HG02852 (cell line): ENCODE data around the gene ZFAND6.
A peak's percentile ranks its signal among the peaks of the same experiment; 100 is the strongest.

Experiments
- ATAC-seq: cut with Tn5 transposase; IDR thresholded peaks from one replicate; pipeline ENCODE4 v1.9.1; 2021; ENCODE audit warnings: mild to moderate bottlenecking, moderate library complexity; ENCODE audit not compliant: unreplicated experiment

Gene ZFAND6

DNA sequence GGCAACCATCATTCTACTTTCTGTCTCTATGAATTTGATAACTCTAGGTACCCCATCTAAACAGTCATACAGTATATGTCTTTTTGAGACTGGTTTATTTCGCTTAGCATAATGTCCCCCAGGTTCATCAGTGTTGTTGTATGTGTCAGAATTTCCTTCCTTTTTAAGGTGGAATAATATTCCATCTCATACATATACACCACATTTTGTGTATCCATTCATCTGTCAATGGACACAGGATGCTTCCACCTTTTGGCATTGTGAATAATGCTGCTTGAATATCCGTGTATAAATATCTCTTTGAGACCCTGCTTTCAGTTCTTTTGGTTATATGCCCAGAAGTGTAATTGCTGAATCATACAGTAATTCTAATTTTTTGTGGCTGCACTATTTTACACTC, 10.4 kb upstream of the ZFAND6 start:
- ATAC-seq: no peak

DNA sequence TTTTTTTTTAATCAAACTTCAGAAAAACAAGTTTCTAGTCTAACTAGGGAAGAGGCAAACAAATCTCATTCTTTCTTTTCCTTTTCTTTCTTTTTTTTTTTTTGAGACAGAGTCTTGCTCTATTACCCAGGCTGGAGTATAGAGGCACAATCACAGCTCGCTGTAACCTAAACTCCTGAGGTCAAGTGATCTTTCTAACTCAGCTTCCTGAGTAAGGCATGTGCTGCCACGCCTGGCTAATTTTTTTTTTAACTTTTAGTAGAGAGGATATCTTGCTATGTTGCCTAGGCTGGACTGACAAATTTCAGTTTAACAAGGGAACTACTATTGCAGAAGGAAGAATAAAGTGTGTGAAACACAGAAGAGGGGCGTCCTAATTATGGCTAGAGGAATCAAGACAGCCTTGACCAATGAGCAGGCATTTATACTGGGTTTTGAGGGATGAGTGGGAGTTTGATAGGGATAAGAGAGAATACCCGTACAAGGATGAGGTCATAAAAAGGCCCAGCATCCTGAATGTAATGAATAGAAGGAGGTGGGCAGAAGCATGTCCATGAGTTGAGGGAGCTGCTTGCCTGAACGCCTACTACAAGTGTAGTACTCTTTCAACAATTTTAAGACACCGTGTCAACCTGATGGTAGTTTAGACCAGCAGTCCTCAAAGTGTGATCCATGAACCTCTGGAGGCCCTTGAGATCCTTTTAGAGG, 6.7 kb upstream of the ZFAND6 start:
- no peak for ATAC-seq

DNA sequence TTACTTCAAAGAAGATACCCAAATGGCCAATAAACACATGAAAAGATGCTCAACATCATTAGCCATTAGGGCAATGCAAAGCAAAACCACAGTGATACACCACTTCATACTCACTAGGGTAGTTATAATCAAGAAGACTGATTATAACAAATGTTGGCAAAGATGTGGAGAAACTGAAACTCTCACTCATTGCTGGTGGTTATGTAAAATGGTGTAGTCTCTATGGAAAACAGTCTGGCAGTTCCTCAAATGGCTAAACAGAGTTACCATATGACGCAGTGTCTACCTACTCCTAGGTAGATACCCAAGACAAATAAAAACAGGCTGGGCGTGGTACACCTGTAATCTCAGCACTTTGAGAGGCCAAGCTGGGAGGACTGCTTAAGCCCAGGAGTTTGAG, 3.5 kb upstream of the ZFAND6 start:
- ATAC-seq: no peak

DNA sequence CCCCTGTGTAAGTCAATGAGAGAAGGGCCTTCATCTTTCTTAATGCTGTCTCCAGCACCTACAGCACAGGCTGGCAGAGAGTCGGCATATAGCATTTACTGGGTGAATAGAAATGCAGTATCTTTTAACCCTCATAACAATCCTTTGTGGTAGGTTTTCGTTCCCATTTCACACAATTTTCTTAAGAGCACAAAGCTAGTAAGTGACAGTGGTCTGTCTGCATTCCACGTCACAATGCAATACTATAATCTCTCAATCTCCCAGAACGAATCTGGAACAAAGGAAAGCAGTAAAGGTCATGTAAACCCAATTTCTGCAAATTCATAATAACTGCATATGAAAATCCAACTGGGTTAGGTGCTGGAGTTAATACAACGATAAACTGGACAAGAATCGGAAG, 1.4 kb upstream of the ZFAND6 start:
- no peak for ATAC-seq

DNA sequence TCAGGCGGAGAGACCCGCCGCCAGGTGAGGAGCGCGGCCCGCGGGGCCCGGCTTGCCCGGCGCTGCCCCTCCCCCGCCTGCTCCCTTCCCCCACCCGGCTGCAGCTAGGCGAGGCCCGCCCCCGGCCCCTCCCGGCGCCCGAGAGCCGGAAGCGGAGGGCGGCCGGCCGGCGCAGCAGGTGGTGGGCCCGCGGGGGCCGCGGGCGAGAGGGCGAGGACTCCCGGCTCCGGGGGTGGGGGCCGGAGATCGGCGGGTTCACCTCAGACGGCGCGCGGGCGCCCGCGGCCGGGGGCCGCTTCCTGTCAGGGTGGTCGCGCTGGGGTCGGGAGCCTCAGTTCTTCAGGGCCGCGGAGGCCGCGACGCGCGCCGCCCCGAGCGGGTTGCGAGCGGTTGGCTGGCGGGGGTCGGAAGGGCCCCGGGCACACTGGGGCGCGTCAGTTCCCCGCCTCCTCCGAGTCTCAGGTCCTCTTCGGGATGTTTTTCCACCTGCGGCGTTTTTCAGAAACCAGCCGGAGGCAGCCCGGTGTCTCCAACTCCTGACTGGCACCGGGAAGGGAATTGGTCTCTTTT, 395 bp downstream of the ZFAND6 start:
- ATAC-seq: peak; percentile 48

DNA sequence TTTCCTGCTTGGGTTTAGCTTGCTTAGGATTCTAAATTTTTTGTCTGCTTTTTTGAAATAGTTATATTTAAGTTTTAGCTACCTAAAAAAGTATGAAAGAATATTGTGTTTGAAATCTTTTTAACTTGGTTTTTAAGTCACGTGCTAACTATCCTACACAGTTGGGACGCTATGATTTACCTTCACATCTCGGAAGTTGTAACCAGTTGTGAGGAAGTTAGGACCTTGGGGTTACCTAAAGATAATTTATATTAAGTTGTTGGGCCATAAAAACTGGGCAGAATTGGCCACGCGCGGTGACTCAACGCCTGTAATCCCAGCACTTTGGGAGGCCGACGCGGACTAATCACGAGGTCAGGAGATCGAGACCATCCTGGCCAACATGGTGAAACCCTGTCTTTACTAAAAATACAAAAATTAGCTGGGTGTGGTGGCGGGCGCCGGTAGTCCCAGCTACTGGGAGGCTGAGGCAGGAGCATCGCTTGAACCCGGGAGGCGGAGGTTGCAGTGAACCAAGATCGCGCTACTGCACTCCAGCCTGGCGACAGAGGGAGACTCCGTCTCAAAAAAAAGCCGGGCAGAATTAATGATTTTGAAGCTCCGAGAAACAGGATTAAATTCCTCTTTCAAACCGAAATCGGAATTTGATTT, 1.0 kb downstream of the ZFAND6 start:
- ATAC-seq: no peak

DNA sequence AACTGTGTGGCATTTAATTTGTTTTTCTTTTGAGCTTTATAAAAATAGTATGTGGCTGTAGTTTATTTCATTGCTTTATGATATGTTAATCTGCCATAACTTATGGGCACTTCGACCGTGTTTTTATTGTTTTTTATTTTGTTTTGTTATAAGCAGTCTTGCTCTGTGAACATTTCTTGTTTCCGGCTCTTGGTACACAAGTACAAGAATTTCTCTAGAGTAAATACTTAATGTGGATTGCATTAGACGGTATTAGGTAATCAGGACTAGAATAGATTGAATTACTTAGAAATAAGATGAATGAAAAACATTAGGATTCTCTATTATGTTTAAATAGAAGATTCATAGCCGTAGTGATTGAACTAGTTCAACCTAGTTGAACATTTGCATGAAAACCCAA, 2.1 kb downstream of the ZFAND6 start:
- no peak for ATAC-seq

DNA sequence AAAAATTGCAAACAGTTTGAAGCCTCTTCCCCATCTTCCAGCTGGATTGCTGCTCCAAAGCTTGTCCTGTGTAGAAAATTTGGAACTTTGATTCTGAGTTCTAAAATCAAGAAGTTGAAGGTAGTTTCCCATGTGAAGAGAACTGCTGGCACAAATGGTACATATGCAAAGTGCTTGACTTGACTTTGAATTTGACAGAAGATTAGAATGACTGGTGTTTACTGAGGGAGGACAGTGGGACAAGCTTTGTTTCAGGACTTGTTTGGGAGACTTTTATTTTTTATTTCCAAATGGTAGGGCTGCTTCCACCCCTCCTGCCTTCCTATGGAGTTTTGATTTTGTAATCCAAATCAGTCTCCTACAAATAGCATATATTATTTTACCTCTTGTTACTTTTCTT, 7.4 kb downstream of the ZFAND6 start:
- ATAC-seq: no peak

DNA sequence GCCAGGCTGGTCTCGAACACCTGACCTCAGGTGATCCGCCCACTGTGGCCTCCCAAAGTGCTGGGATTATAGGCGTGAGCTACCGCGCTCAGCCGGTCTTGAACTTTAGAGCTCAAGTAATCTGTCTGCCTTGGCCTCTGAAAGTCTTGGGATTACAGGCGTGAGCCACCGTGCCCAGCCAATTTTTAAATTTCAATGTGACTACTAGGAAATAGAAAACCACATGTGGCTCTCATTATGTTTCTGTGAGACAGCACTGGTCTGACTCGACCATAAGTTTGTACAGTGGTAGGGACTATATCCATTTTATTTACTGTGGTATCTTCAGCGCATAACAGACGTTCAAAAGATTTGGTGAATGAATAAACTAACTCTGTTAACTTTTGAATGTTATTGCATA, 9.1 kb downstream of the ZFAND6 start:
- ATAC-seq: no peak

DNA sequence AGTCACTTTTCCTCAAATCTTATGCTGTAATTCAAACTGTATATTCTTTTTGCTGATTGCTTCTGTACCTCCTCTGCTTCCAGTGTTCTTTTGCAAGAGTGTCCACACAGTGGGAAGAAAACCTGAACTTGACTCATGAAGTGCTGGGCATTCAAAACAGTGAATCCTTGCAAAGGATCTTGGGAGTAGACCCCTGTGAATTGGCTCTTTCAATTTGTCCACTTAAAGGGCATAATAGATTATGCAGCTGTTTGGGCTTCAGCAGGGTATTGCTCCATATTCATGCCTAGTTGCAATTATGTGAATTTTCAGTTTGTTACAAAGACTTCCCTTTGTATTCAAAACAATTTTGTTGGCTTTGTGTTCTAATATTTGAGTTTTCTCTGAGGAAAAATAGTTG, 11.4 kb downstream of the ZFAND6 start:
- no peak for ATAC-seq

DNA sequence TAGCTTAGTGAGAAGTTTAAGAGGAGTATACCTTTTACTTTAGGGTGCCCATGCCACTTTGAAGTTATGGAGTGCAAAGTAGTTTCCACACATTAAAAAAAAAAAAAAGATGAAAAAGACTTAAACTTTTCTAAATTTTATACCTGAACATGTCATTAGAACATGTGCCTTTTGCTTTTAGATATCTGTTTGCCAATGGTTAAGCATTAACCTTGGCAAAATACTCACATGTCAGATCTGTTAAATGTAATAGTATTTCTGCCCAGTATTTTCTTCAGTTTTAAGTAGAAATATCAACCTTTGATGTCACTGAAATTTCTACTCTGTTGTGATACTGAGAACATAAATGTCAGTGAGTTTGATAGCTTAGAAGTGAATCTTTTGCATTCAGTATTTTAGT, 12.2 kb downstream of the ZFAND6 start:
- ATAC-seq: no peak

DNA sequence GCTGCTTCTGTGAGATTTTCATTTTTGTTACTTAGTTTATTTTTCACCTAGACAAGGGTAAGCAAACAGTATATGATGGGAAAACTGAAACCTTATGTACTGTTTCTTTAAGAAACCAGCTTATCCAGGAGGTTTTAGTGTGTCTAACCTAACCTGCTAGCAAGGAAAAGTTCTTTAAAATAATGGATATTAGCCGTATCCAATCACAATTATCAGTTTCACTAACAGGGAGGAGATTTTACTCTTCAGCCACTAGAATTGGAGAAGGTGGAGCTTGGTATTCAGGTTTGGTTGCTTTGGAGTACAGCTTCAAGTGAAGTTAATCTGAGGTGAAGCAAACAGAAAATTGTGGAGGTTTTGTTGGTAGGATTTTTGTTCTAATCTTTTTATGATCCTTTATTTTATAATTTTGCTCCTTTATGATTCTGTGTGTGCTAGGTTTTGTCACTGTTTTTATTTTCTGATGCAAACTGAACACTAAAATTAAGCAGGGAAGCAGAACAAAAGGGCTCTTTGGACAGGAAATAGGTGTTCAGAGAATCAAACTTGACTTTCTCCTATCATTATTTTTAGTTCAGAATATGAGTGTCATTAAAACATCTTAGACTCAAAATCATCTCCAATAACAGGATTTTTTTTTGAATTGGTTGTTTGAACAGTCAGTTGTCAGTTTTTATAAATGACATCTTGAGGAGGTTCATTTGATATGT, 13.0 kb downstream of the ZFAND6 start:
- ATAC-seq: peak; percentile 81

DNA sequence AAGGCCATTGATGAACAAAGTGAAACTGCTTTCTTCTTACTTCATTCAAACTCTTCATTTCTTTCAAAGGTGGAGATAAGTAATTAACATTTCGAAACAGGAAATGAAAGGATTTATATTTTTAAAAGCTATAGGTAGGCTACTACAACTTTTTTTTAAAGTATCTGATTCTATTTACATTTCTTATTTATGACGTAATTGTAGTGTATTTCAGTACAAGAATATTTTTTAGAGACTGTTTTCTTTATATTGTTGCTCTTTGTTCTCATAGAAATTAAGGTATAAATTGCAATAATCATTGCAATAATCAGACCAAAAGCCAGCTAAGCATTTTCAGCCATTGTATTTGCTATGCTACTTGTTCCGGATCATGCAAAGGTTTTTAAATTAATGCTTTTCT, 13.7 kb downstream of the ZFAND6 start:
- ATAC-seq: no peak

DNA sequence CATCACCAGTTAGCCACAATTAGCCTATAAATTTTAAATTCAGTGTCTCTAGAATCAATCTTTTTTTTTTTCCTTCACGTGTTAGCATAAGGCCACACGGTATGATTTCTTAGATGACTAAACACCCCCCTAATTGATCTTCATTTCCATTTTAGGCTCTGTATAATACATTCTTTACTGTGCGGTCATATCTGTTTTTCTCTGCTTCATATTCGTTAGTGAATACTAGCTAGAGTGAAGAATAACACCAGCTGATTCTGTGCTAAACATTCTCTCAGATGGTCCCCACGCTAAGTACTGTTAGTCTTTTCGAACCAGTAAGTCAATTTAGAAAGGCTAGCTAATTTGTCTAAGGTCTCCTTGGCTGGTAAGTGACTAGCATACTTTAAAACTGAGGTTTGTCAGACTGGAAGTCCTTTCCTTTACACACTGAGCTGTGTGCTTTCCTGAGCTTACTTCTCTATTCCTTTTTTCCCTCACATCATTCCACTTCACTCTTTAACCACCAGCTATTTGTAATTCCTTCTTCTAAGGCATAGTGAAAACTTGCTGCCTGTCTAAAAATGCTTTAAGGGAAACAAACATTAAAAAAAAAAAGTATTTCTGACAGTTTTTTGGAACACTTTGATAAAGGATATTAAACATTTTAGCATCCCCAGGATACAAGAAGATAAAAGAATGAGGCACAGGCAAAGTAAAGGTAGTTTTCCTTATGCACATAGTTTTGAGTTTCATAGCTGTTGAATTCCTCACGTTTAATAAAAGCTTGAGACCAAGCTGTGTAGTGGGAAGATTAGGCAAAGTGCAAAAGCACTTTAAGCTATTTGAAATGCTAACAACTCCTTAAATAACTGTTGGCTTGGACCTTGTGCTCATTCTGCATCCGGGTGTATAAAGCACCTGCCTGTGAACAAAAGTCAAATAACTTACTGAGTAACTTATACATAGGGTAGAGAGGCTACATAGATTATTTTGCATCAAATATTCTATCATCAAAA, 17.1 kb downstream of the ZFAND6 start:
- ATAC-seq: no peak

DNA sequence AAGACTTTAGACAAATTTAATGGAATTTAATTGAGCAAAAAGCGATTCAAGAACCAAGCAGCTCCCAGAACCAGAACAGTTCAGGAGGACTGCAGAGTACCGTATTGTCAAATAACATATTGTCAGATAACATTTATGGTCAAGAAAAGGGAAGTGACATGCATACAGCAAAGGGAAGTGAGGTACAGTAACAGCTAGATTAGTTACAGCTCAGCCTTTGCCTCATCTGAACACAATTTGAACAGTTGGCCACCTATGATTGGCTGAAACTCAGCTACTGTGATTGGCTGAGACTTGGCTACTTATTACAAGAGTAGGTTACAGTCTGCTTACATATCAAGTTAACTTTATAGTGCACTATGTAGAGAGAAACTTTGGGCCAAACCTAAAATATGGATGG, 21.9 kb downstream of the ZFAND6 start:
- no peak for ATAC-seq

DNA sequence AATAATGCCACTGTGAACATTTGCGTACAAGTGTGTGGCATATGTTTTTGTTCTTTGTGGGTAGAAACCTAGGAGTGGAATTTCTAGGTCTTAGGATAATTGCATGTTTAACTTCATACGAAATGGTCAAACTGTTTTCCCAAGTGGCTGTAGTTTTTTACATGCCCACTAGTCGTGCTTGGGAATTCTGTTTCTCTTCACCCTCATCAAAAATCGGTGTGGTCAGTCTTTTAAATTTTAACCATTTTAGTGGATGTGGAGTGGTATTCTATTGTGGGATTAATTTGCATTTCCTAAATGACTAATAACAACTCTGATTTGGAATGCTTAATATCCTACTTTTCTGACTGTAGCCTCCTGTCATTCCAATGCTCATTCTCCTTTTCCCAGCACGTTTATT, 27.6 kb downstream of the ZFAND6 start:
- no peak for ATAC-seq

DNA sequence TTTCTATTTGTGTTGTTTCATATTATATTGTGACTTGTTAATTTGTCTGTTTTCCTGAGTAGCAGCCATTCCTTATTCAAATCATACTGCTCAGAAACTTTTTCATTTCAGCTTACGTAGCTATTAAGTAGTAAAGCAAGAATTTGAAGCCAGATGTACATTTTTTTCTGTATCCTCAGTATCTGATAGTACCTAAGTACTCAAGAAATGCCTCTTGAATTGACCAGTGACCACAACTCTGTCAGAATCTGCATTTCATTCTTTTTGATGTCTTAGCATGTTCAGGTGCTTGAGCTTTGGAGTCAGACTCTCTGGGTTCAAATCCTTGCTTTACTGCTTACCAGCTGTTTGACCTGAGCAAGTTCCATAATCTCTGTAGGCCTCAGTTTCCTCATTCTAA, 30.6 kb downstream of the ZFAND6 start:
- ATAC-seq: no peak

DNA sequence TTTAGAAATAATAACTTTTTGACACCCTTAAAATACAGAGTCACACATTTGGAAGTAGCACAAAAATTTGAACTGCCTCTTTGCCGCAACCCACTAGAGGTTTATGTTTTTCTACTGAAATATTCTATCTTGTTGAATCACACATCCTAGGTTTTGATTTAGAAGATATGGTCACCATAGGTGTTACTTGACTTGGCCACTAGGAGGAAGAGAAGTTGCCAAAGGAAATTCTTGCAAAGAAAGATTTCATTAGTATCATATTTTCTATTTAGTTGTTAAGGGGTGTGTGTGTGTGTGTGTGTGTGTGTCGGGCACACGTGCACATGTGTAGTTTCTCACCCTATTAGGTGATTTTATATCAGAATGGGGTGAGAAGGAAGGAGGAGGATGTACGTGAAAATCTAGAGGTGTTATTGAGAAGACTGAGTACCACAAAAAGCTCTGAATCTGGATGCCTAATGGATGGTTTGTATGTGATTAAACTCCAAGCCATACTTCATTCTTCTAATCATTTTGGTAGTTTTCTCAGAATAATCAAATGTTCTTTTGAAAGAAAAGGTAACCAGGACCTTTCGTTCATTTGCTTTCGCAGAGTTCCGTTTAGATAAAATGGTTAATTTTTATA, 31.5 kb downstream of the ZFAND6 start:
- no peak for ATAC-seq

DNA sequence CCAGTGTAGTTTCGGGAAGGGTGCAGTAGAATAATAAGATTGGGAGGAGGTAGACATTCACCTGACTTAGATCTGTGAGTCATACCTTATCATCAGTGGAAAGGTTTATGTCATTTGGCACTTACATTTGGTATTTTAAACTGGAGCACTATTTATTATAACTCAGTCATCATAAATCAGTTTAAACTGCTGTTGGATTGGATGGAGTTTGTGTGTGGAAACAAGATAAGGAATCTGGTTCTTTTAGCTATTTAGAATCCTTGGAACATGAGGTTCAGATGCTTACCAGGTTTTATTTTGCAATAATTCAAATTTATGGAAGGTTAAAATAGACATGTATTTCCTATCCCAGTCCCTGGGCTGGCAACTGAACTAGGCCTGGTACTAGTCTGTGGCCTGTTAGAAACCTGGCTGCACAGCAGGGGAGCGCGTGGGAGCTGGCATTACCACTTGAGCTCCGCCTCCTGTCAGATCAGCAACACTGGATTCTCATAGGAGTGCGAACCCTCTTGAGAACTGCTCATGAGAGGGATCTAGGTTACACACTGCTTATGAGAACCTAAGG, 34.5 kb downstream of the ZFAND6 start:
- no peak for ATAC-seq

DNA sequence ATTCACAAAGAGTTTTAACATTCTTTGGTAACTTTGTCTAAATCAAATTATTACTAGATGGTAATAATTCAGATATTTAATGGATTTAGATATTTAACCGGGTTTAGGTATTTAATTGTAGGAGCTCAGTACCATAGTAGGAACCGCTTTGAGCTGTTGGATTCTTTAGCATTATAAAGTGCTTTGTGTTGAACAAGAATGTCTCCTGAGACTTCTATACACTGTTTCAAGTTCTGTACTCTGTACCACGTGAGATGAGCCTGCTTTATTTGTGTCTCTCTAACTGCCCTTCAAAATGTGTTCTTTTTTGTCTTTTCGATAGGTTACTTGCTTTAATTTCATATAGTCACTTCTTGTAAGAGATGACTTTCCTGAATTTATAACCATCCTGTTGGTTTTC, 36.0 kb downstream of the ZFAND6 start:
- ATAC-seq: no peak
